MM.1S (cell line): ENCODE results near the gene SDCCAG8.

Experiments used
- CTCF ChIP-seq: fragments of 300-600 bp; sonication (generic); IDR thresholded peaks from 2 replicates; pipeline ENCODE4 v1.5.1; 2016; ENCODE audit warnings: antibody characterized with exemption, low read length, mixed read lengths
- EZH2 ChIP-seq: fragments of 300-600 bp; sonication (generic); optimal IDR thresholded peaks from 2 replicates; pipeline ENCODE3; 2017; ENCODE audit warnings: low read depth, mild to moderate bottlenecking, antibody characterized with exemption, low read length, mixed read lengths
- EZH2phosphoT487 ChIP-seq: fragments of 300-600 bp; sonication (generic); IDR thresholded peaks from 2 replicates; pipeline ENCODE4 v1.6.1; 2018; ENCODE audit warnings: antibody characterized with exemption, low read length

DNA sequence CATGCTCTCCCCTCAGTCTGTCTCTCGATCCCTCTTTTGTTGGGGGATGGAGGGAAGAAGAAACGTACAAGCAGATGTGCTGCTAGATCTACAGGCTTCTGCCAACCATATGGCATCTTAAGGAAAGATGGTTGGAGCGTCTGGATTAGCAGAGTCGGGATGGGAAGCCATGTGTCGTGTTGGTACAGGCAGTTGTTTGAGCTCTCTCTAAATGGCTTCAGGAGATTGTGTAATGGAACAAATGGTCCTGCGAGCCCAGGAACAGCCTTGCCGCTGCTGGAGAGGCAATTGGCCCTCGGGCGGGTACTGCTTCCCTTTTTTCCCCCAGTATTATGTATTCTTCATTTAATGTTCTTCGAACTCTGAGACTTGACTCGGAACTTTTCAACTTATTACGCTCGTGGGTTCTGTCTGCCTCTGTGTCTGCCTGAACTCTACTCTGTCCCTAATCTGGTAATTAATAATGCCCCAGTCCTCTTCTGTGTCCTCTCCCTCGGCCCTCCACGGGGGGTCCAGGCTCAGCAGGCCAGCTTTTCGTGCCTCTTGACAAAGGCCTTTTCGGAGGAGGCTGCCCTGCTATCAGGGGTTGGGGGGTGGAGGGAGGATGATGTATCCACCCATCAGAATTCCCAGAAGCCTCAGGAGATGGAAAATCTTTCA is 215.3 kb downstream of the SDCCAG8 start:
- TF ChIP-seq CTCF (no peak), EZH2 (no peak), EZH2phosphoT487 (no peak)
